ENCODE data around the gene SEPTIN8. TPM values are rescaled to one million over a fixed set of nuclear protein-coding genes. Genes with fewer than 3 reads are reported as not detected.
A peak's percentile ranks its signal among the peaks of the same experiment; 100 is the strongest.

SEPTIN8 gene
- total RNA-seq, 2 donors from 2014 or later, result 57.6 to 84.2 TPM

DNA sequence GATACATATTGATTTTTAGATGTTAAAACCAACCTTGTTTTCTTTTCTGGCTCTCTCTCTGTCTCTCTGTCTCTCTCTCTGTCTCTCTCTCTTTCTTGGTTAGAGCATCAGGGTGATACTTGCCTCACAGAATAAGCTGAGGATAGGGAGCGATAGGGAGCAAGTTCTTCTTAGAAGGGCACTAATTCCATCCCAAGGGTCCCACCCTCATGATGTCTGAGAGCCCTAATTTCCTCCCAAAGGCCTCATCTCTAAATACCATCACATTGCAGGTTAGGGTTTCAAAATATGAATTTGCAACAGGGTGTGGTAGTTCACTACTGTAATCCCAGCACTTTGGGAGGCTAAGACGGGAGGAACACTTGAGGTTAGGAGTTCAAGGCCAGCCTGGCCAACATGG lies 34.9 kb downstream of the SEPTIN8 start:
- no peak overlapping the region for H3K27ac ChIP-seq
- H3K27me3 ChIP-seq, result no peaks in the 10 kb centered on the region
- no peaks in the 10 kb centered on the region for H3K9me3 ChIP-seq
- no peak overlapping the region for H3K4me3 ChIP-seq
- no peaks in the 10 kb centered on the region for H3K4me1 ChIP-seq
- intact Hi-C loops (cut with DNase I), result no loop called here
- no peaks in the 10 kb centered on the region for H3K36me3 ChIP-seq
- DNase-seq, result no peak
- H3K9ac ChIP-seq (ENCODE audit: low read depth in 2 of 2, low read length in 2 of 2), result no peak overlapping the region
- TF ChIP-seq, protein P1, sequence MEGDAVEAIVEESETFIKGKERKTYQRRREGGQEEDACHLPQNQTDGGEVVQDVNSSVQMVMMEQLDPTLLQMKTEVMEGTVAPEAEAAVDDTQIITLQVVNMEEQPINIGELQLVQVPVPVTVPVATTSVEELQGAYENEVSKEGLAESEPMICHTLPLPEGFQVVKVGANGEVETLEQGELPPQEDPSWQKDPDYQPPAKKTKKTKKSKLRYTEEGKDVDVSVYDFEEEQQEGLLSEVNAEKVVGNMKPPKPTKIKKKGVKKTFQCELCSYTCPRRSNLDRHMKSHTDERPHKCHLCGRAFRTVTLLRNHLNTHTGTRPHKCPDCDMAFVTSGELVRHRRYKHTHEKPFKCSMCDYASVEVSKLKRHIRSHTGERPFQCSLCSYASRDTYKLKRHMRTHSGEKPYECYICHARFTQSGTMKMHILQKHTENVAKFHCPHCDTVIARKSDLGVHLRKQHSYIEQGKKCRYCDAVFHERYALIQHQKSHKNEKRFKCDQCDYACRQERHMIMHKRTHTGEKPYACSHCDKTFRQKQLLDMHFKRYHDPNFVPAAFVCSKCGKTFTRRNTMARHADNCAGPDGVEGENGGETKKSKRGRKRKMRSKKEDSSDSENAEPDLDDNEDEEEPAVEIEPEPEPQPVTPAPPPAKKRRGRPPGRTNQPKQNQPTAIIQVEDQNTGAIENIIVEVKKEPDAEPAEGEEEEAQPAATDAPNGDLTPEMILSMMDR (IDR thresholded peaks at IDR 0.05), result no peak

DNA sequence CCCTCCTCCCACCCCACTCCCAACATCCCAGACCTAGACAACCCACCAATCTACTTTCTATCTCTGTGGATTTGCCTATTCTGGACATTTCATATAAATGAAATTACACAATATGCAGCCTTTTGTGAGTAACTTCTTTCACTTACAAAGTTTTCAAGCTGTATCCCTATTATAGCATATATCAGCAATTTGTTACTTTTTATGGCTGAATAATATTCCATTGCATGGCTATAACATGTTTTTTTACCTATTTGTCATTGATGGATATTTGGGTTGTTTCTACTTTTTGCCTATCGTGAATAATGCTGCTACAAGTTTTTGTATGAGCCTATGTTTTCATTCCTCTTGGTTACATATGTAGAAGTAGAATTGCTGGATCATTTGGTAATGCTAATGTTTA lies 37.8 kb downstream of the SEPTIN8 start:
- Histone ChIP-seq H3K27me3 (no peaks in the 10 kb centered on the region), H3K4me1 (no peaks in the 10 kb centered on the region), H3K4me3 (no peak overlapping the region), H3K9me3 (no peaks in the 10 kb centered on the region), H3K36me3 (no peaks in the 10 kb centered on the region), H3K9ac (ENCODE audit: low read depth in 2 of 2, low read length in 2 of 2) (no peak overlapping the region), H3K27ac (no peak overlapping the region)
- intact Hi-C loops (cut with DNase I), result no loop called here
- DNase-seq, result no peak
- TF ChIP-seq, protein P1 (IDR thresholded peaks at IDR 0.05), result no peak

DNA sequence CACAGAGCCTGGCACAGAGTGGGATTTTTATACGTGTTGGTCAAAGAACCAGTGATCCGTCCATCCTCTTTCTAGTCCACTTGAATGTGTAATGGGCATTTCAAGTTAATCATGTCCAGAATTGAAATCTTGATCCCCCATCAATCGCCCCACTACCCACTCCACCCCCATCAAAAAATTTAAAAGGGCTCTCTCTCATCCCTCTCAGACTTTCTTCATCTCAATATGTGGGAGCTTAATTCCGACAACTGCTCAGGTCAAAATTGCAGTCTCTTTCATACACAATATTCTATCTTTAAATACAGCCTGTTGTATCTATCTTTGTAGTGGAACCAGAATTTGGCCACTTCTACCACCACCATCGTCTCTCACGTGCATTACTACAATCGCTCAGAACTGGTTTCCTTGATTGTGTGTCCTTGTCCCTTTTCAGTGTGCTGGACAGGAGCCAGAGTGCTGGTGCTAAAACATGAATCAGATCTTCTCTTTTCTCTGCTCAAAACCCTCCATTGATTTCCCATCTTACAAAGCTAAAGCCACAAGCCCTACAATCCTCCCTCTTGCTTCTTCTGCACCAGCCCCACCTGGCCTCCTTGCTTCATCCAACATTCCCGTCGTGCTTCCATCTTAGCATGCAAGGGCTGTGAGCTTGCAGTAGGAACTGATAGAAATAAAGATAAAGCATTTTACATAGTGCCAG lies 38.9 kb downstream of the SEPTIN8 start:
- Histone ChIP-seq H3K9ac (ENCODE audit: low read depth in 2 of 2, low read length in 2 of 2) (peak overlapping the region in 1 of 2 donors; percentile 46), H3K27ac (no peak overlapping the region), H3K27me3 (no peaks in the 10 kb centered on the region), H3K4me3 (peak overlapping the region; percentile 96), H3K4me1 (no peaks in the 10 kb centered on the region), H3K36me3 (no peaks in the 10 kb centered on the region), H3K9me3 (no peaks in the 10 kb centered on the region)
- intact Hi-C loops (cut with DNase I), result no loop called here
- TF ChIP-seq, protein P1 (IDR thresholded peaks at IDR 0.05), result no peak
- DNase-seq, result no peak

DNA sequence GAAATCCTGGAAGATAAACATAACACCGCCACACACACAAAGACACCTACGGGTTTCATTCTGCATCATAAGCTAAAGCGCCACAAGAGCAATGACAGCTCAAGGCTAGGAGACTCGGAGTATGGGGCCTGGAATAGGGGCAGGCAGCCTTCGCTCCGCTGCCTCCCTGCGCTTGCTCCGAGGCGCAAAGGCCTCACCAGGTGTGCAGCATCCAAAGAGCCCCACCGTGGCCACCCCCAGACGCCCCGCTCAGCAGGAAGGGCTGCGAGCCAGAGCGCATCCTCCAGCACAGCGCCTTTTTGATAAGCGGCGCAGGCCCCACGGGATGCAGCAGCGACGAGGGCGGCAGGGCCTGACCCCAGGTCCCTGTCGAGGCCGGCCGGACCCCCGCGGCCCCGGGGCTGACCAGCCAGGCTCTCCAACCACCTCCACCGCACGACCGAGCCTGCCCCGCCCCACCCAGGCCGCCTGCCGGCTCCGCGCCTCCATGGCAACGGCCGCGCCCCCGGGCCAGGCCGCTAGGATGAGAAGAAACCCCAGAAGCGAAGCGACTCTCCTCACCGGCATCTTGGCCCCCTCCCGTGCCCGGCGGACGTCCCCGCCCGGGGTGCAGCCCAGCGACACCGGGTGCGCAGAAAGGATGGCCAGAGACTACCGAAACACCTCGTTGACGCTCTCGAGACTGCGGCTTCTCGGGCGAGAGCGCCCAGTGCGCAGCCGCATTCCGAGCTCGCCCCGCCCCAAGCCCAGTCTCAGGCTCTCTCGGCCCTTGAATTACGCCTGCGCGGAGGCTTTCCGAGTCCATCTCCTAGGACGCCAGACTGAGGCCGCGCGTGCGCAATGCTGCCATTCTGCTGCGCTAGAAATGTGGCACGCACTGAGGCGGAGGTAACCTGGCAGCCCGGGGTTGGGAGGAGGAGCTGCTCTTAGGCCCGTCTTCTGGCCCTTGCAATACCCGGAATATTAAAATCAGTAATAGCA lies 39.9 kb downstream of the SEPTIN8 start, which contains the start of gene KIF3A:
KIF3A (minus strand) TSS at position 694 of the 981 bp plus-strand sequence; CDS start at position 567, 127 bp downstream.
- no peaks in the 10 kb centered on the region for H3K9me3 ChIP-seq
- H3K4me1 ChIP-seq, result no peaks in the 10 kb centered on the region
- no peaks in the 10 kb centered on the region for H3K36me3 ChIP-seq
- TF ChIP-seq, protein P1 (IDR thresholded peaks at IDR 0.05), result no peak
- peak; percentile 99 for DNase-seq
- peak within 1 kb of the TSS; percentile 96 for H3K4me3 ChIP-seq
- intact Hi-C loops (cut with DNase I), result no loop called here
- H3K9ac ChIP-seq (ENCODE audit: low read depth in 2 of 2, low read length in 2 of 2), result peak within 1 kb of the TSS; percentile 46 to 71
- H3K27ac ChIP-seq, result peak within 1 kb of the TSS; percentile 69
- no peaks in the 10 kb centered on the region for H3K27me3 ChIP-seq

DNA sequence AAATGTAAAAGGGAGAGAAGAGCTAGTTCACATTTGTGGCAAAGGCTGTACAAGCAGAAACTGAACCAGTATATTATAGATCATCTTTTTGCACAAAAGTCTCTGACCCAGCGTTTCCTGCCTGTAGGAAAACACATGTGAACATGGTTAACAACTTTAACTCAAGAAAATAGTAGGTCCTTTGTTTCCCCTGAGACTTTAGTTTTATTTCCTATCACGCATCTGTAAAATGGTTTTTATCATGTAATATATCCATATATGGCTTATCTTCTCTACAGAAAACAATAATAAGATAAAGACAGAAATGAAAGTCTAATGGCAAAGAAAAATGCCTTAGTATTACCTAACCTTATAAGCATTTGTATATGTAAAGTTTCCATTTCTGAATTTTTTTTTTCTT lies 42.4 kb downstream of the SEPTIN8 start:
- Histone ChIP-seq H3K27me3 (no peaks in the 10 kb centered on the region), H3K36me3 (no peaks in the 10 kb centered on the region), H3K27ac (no peak overlapping the region), H3K9me3 (no peaks in the 10 kb centered on the region), H3K9ac (ENCODE audit: low read depth in 2 of 2, low read length in 2 of 2) (no peak overlapping the region), H3K4me3 (no peak overlapping the region), H3K4me1 (no peaks in the 10 kb centered on the region)
- TF ChIP-seq, protein P1 (IDR thresholded peaks at IDR 0.05), result no peak
- intact Hi-C loops (cut with DNase I), result no loop called here
- no peak for DNase-seq
